T-helper 17 cell (primary cell): Measurements from ENCODE around the gene UBR7. TPM values are rescaled to one million over a fixed set of nuclear protein-coding genes. Genes with fewer than 3 reads are reported as not detected.
"Not testable (repeated sequence)": the region's sequence is repeated elsewhere in the genome, so short reads cannot be mapped to it uniquely, and the experiment has no call there.

Source experiments
- ATAC-seq: fragments of 150-1000 bp; cut with Tn5 transposase; 2 replicates; pipeline ENCODE4 v1.10.0; 2021; ENCODE audit warnings: mild to moderate bottlenecking, moderate library complexity
- DNase-seq, 3 donors: peaks; one replicate each; pipeline versions ENCODE4 v3.0.0 to v3.0.0-alpha.2; 2020 to 2021
- H3K9me3 ChIP-seq: one replicate; pipeline ENCODE4 v1.7.0; 2013; ENCODE audit warnings: low read length, mild to moderate bottlenecking; ENCODE audit not compliant: control insufficient read depth, poor library complexity, severe bottlenecking
- H3K27ac Mint-ChIP-seq: one replicate; pipeline ENCODE4 v1.8.0; 2022; ENCODE audit warnings: mild to moderate bottlenecking, moderate library complexity, mixed read lengths
- H3K27me3 Mint-ChIP-seq: one replicate; pipeline ENCODE4 v1.8.0; 2022; ENCODE audit warnings: mixed read lengths
- H3K36me3 Mint-ChIP-seq: one replicate; pipeline ENCODE4 v1.8.0; 2022; ENCODE audit warnings: low read depth, mixed read lengths
- H3K4me1 Mint-ChIP-seq: one replicate; pipeline ENCODE4 v1.8.0; 2022; ENCODE audit warnings: mild to moderate bottlenecking, mixed read lengths
- H3K4me3 Mint-ChIP-seq: one replicate; pipeline ENCODE4 v1.8.0; 2022; ENCODE audit warnings: mild to moderate bottlenecking, moderate library complexity, mixed read lengths
- total RNA-seq, 4 donors: library from RNA in 2 of 4; stranded (reverse) in 2 of 4; gene quantifications; one replicate each; pipeline ENCODE4 v1.2.3 and lab custom pipeline; 2022 to 2026

Gene UBR7
- total RNA-seq, 2 donors from 2014 or later, result 12.9 to 14.6 TPM

DNA sequence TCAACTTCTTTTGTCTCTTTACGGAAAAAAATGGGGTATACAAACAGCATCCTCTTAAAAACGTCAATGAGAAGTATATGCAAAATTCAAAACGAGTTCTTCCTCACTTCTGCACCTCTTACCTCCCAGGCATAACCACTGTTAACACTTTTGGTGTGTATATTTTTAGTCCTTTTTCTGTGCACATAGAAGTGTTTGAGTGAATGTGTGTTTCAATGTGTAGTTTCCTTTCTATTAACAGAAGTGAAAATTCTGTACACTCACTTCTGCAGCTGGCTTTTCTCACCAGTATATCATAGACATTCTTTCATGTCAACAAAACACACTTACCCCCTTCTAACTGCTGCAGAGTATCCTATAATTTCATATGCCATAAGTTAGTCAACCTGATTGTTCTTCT is 5.4 kb downstream of the UBR7 start:
- Mint-ChIP-seq H3K27ac (no peak overlapping the region), H3K4me1 (peaks cover 9% of the 10 kb centered on the region), H3K36me3 (peaks cover 3% of the 10 kb centered on the region)

DNA sequence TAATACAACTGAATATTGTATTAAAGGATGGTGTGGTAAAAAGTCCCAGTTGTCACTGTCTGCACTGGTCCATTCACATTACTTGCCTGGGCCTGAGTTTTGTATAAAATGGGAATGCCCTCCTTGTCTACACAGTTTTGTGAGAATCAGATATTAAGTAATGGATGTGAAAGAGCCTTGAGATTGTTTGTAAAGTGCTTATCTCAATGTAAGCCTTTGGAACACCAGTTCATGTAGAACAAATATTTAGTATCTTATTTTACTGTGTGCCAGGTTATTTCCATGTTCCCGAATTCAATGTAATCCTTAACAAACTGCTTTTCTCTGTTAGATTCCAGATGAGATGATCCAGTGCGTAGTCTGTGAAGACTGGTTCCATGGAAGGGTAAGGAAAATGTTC is 7.5 kb downstream of the UBR7 start:
- Mint-ChIP-seq H3K27me3 (no peaks in the 10 kb centered on the region), H3K4me1 (no peaks in the 10 kb centered on the region), H3K36me3 (no peaks in the 10 kb centered on the region), H3K4me3 (no peak overlapping the region), H3K27ac (no peak overlapping the region)
- no peaks in the 10 kb centered on the region for H3K9me3 ChIP-seq
- DNase-seq (no peak), ATAC-seq (no peak)

More for the DNA sequence above, 5.4 kb downstream of the UBR7 start:
- DNase-seq (no peak), ATAC-seq (no peak)
- H3K9me3 ChIP-seq, result no peaks in the 10 kb centered on the region
- no peaks in the 10 kb centered on the region for H3K27me3 Mint-ChIP-seq
- no peak overlapping the region for H3K4me3 Mint-ChIP-seq

DNA sequence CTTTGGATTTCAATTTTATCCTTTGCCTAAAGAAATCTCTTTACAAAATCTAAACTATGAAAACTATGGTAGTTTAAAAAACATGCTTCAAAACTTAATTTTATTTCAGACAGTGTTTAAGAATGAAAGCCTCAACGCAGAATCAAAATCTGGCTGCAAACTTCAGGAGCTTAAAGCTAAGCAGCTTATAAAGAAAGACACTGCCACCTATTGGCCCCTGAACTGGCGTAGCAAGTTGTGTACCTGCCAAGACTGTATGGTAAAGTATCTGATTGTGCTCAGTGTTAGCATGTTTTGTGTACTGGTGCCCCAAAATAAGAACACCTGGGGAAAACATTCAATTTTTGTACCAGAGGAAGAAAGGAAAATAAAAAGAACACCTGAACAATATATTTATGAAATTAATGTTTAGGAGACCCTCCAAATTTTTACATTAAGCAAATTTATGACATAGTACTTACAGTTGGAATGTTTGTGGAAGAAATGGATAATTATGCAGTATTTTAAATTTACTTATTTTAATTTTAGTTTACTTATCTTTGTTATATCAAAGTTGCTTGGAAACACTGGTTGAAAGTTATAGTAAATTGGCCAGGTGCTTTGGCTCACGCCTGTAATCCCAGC is 12.2 kb downstream of the UBR7 start:
- no peaks in the 10 kb centered on the region for H3K36me3 Mint-ChIP-seq

DNA sequence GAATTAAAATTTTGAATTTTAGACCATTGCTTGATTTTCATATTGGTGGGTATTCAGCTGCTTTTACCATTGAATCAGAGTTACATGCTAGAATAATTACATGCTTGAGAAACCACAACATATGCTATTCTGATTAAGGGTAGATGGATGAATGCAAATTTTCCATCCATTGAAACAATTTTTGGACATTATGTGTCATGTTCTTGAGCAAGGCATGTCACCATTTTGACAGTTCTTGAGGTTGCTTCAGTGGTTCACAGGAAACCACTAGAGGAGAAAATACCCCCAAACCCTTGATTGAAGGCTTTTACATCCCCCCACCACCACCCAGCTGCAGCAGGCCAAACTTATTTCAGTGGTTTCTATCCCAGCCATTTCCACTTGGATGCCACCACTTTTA is 13.5 kb downstream of the UBR7 start:
- H3K9me3 ChIP-seq, result no peaks in the 10 kb centered on the region
- Mint-ChIP-seq H3K36me3 (no peaks in the 10 kb centered on the region), H3K27ac (no peak overlapping the region), H3K4me1 (no peaks in the 10 kb centered on the region), H3K4me3 (no peak overlapping the region), H3K27me3 (no peaks in the 10 kb centered on the region)
- DNase-seq, result no peak
- no peak for ATAC-seq

More for the DNA sequence above, 12.2 kb downstream of the UBR7 start:
- ATAC-seq (peak; percentile 88), DNase-seq (peak in 2 of 3 donors; percentile 16 to 28)
- Mint-ChIP-seq H3K27me3 (no peaks in the 10 kb centered on the region), H3K27ac (no peak overlapping the region), H3K4me3 (no peak overlapping the region), H3K4me1 (no peaks in the 10 kb centered on the region)
- no peaks in the 10 kb centered on the region for H3K9me3 ChIP-seq

DNA sequence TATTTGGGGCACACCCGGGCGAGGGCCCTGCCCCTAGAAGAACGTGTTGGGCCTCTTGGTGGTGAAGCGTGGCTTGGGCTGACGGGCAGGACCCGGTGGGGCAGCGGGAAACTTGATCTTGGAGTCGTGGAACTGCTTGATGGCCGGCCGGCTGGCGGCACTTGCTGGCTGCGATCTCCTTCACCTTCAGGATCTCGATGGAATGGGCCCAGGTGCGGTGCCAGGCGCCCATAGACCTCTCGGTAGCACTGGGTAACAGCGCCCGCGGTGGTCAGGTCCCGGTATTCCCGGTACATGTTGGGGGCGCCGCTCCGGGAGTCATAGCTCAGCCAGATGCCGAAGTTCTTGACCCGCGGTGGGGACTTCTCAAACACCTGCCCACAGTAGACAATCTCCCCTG is 16.5 kb downstream of the UBR7 start:
- ATAC-seq (no peak), DNase-seq (no peak)
- Mint-ChIP-seq H3K36me3 (peaks cover 8% of the 10 kb centered on the region), H3K4me1 (peaks cover 4% of the 10 kb centered on the region), H3K4me3 (no peak overlapping the region), H3K27me3 (no peaks in the 10 kb centered on the region), H3K27ac (no peak overlapping the region)
- no peaks in the 10 kb centered on the region for H3K9me3 ChIP-seq

DNA sequence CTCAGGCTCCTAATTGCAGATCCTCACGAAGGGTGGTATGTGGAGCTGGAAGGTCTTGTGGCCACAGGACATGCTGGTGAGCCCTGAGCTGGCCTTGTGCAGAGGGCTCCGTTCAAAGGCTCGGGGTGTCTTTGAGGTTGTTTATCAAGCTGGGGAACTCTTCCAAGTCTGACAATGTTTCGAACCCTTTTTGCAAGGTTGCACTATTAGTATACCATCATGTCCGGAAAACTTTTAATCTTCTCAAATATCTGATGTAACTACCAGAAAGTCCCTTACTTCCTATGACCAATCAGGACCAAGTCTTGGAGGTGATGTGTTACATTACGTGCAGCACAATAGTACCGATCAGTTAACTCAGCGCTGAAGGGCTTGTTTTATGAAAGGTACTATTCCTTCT is 21.5 kb downstream of the UBR7 start:
- no peak for DNase-seq
- H3K4me1 Mint-ChIP-seq, result peaks cover 17% of the 10 kb centered on the region
- H3K4me3 Mint-ChIP-seq, result no peak overlapping the region
- no peaks in the 10 kb centered on the region for H3K9me3 ChIP-seq
- ATAC-seq, result no peak
- peaks cover 6% of the 10 kb centered on the region for H3K27me3 Mint-ChIP-seq
- no peak overlapping the region for H3K27ac Mint-ChIP-seq
- peaks cover 10% of the 10 kb centered on the region for H3K36me3 Mint-ChIP-seq

DNA sequence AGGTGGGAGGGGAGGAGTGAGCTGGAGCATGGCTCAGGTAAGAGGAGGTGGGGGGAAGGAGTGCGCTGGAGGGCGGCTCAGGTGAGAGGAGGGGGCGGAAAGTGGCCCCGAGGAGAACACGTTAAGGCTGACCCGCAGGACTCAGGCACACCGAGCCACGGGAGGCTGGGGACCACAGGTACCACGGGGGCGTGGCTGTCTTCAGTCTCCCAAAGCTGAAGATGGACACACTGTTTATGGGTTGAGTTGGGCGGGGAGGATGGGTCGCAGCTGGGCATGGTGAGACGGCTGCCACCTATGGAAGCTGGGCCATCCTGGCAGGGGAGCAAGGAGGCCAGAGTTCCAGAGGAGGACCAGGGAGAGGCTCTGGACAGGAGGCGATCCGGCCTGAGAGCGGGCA is 23.5 kb downstream of the UBR7 start:
- Mint-ChIP-seq H3K36me3 (peaks cover 10% of the 10 kb centered on the region), H3K4me1 (peaks cover 28% of the 10 kb centered on the region), H3K4me3 (peak overlapping the region; percentile 72), H3K27me3 (peaks cover 6% of the 10 kb centered on the region), H3K27ac (peak overlapping the region; percentile 24)
- H3K9me3 ChIP-seq, result no peaks in the 10 kb centered on the region
- no peak for DNase-seq
- ATAC-seq, result no peak

DNA sequence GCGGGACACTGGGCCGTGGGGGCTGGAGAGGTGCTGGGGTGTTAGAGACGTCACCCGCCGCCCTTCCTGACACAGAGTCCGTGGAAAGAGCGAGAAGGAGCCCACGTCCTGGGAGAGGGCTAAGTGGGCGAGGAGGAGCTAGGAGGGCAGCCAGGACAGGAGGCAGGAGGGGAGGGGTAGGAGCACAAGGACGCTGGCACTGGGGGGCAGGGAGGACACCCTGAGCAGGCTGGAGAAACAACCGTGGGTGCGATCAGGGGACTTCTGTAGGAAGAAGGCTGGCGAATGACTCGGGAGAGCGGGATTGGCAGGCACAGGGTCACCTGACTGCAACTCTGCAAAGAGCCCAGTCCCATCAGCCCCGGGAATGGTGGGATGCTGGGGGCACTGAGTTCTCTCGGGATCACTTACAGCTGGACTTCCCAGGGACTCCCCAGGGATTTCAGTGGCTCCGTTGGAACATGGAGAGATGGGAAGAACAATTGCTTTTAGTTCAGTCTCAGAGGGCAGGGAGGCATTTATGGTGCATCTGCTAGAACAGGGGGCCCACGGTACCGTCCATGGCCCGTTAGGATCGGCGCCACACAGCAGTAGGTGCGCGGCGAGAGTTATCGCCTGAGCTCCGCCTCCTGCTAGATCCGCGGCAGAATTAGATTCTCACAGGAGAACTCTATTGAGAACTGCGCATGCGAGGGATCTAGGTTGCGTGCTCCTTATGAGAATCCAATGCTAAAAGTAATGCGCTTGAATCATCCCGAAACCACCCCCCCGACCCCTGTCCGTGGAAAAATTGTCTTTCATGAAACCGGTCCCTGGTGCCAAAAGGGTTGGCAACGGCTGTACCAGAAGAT is 24.3 kb downstream of the UBR7 start:
- DNase-seq (no peak), ATAC-seq (peak; percentile 59)
- Mint-ChIP-seq H3K27ac (peak overlapping the region; percentile 24), H3K4me1 (peaks cover 28% of the 10 kb centered on the region), H3K4me3 (peak overlapping the region; percentile 72), H3K27me3 (peaks cover 6% of the 10 kb centered on the region), H3K36me3 (peaks cover 8% of the 10 kb centered on the region)
- no peaks in the 10 kb centered on the region for H3K9me3 ChIP-seq

DNA sequence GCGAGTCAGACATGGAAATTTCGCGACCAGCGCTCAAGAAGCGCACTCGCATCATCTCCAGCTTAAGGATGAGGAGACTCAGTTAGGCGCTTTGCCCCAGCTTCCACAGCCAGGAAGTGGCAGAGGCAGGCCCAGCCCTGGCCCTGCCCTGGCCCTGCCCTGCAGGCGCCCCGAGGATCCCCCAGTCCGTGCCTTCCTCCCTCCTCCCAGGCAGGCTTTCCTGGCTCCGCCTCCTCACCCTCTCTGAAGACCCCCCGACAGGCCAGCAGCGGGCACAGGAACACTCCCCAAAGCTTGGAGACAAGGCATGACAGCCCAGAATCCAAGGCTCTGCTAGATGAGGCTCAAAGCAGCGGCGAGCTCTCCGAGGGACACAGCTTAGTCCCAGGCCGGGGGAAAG is 25.1 kb downstream of the UBR7 start:
- H3K36me3 Mint-ChIP-seq, result peaks cover 5% of the 10 kb centered on the region
- no peak overlapping the region for H3K4me3 Mint-ChIP-seq
- no peaks in the 10 kb centered on the region for H3K9me3 ChIP-seq

DNA sequence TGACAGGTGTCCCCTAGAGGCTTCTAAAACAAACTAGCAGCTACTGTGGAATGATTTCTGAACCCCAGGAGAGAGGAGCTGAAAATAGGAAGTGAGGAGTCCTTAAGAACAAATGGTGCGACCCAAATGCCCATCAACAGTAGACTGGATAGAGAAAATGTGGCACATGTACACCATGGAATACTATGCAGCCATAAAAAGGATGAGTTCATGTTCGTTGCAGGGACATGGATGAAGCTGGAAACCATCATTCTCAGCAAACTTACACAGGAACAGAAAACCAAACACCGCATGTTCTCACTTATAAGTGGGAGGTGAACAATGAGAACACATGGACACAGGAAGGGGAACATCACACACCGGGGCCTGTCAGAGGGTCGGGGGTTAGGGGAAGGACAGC is 26.0 kb downstream of the UBR7 start:
- not testable (repeated sequence) for ATAC-seq, H3K4me3 Mint-ChIP-seq, H3K27ac Mint-ChIP-seq, DNase-seq, H3K27me3 Mint-ChIP-seq, H3K9me3 ChIP-seq, H3K36me3 Mint-ChIP-seq
- peaks cover 25% of the 10 kb centered on the region for H3K4me1 Mint-ChIP-seq

More for the DNA sequence above, 25.1 kb downstream of the UBR7 start:
- ATAC-seq (no peak), DNase-seq (no peak)
- peaks cover 6% of the 10 kb centered on the region for H3K27me3 Mint-ChIP-seq
- H3K4me1 Mint-ChIP-seq, result peaks cover 28% of the 10 kb centered on the region
- H3K27ac Mint-ChIP-seq, result no peak overlapping the region

DNA sequence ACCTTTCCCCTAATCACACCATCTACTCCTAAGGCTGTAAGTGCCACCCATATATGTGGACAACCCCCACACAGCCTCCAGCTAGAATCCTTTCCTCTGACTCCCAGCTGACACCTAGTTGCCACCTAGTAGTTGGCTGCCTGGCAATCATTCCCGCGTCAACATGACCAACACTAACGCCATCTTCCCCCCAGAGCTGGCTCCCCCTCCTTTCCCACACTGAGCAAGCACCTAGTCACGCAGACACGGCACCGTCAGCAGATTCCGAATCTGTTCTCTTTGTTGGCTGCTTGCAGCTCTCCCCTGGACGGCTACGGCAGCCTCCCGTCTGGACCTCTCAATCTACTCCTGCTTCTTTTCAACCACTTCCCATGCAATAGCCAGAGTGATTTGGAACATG is 27.7 kb downstream of the UBR7 start:
- H3K27me3 Mint-ChIP-seq, result peaks cover 6% of the 10 kb centered on the region
- peaks cover 25% of the 10 kb centered on the region for H3K4me1 Mint-ChIP-seq
- peak overlapping the region; percentile 37 for H3K27ac Mint-ChIP-seq
- no peak for DNase-seq
- H3K4me3 Mint-ChIP-seq, result no peak overlapping the region
- H3K9me3 ChIP-seq, result no peaks in the 10 kb centered on the region
- no peaks in the 10 kb centered on the region for H3K36me3 Mint-ChIP-seq
- no peak for ATAC-seq

DNA sequence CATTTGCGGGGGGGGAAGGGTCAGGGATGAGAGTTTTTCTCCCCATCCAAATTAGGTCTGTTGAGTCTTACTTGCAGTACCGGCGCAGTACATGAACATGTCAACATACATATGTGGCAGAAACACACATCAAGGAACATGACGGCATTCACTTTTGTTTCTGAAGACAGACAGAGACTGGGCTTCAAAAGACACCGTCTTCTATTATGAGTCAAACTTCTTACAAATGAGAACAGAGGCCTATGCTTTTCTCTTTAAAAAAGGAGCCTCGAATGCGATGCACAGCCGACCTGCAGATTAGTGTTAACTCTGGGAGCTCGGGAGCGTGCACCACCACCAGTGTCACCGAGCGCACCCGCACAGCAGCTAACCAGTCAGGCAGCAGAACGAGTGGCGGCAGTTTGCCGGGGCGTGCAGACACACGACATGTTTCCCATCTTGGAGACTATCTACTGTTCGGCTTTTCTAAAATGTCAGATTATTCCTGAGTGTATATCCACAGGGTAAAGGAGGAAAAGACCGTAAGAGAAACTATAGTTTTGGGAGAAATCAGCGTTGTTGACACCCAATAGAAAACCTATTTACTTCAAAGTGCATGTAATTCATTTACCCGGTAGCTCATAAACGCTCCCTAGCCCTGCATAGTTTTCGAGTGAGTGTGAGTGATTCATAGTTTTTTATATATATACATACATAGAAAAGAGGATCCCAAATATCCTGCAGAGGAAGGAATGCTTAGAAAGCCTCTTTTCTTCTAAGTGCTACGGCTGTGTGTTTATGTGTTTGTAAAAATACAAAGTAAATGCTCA is 33.0 kb downstream of the UBR7 start:
- no peaks in the 10 kb centered on the region for H3K27me3 Mint-ChIP-seq
- no peak overlapping the region for H3K27ac Mint-ChIP-seq
- DNase-seq (no peak), ATAC-seq (no peak)
- H3K4me1 Mint-ChIP-seq, result peaks cover 4% of the 10 kb centered on the region
- no peak overlapping the region for H3K4me3 Mint-ChIP-seq
- no peaks in the 10 kb centered on the region for H3K9me3 ChIP-seq
- H3K36me3 Mint-ChIP-seq, result peaks cover 4% of the 10 kb centered on the region

DNA sequence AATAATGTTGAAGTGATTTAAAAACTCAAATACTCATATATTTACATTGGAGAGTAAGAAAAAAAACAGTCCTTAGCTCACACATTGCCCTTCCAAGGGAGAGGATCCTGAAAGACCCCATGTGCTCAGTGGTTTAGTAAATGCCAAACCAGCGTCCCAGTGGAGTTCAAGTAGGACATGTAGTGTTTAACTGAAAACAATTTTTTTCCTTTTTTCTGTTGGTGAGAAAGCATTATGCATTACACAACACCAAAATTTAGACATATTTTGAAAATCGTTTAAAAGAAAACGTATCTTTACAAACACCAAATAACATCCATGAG is 33.6 kb downstream of the UBR7 start:
- ATAC-seq (no peak), DNase-seq (no peak)
- Mint-ChIP-seq H3K27me3 (no peaks in the 10 kb centered on the region), H3K27ac (no peak overlapping the region), H3K4me1 (peaks cover 2% of the 10 kb centered on the region), H3K4me3 (no peak overlapping the region), H3K36me3 (peaks cover 8% of the 10 kb centered on the region)
- no peaks in the 10 kb centered on the region for H3K9me3 ChIP-seq
